Measurements from ENCODE around the gene TBC1D22A. TPM values are rescaled to one million over a fixed set of nuclear protein-coding genes. Genes with fewer than 3 reads are reported as not detected.
"Not testable (repeated sequence)": the region's sequence is repeated elsewhere in the genome, so short reads cannot be mapped to it uniquely, and the experiment has no call there.

Gene TBC1D22A
- total RNA-seq, 1 donor from 2014 or later: 18.9 TPM

GRCh38 chr22:47136050-47136449 is 373.6 kb downstream of the TBC1D22A start:
- H3K27ac Mint-ChIP-seq (ENCODE audit: unreplicated experiment): no peak overlapping the region

GRCh38 chr22:47136671-47137070 is 374.2 kb downstream of the TBC1D22A start:
- no peak for DNase-seq (ENCODE audit: low spot score)
- Mint-ChIP-seq H3K4me3 (ENCODE audit: unreplicated experiment) (no peak overlapping the region), H3K4me1 (ENCODE audit: low read depth) (no peaks in the 10 kb centered on the region), H3K36me3 (ENCODE audit: low read depth) (no peaks in the 10 kb centered on the region), H3K27me3 (ENCODE audit: low read depth) (no peaks in the 10 kb centered on the region), H3K27ac (ENCODE audit: unreplicated experiment) (no peak overlapping the region), H3K9me3 (ENCODE audit: low read depth) (no peaks in the 10 kb centered on the region)
- TF ChIP-seq CTCF (IDR thresholded peaks at IDR 0.05): no peak

More at GRCh38 chr22:47136050-47136449, 373.6 kb downstream of the TBC1D22A start:
- no peaks in the 10 kb centered on the region for H3K36me3 Mint-ChIP-seq (ENCODE audit: low read depth)
- DNase-seq (ENCODE audit: low spot score): no peak
- H3K4me1 Mint-ChIP-seq (ENCODE audit: low read depth): no peaks in the 10 kb centered on the region
- H3K4me3 Mint-ChIP-seq (ENCODE audit: unreplicated experiment): no peak overlapping the region
- no peaks in the 10 kb centered on the region for H3K27me3 Mint-ChIP-seq (ENCODE audit: low read depth)
- no peak for TF ChIP-seq CTCF (IDR thresholded peaks at IDR 0.05)
- no peaks in the 10 kb centered on the region for H3K9me3 Mint-ChIP-seq (ENCODE audit: low read depth)

- no peaks in the 10 kb centered on the region for H3K27me3 Mint-ChIP-seq (ENCODE audit: low read depth)
These were observed 376.8 kb downstream of the TBC1D22A start for GRCh38 chr22:47139013-47139789.

GRCh38 chr22:47139790-47140119 is 377.3 kb downstream of the TBC1D22A start:
- H3K4me1 Mint-ChIP-seq (ENCODE audit: low read depth): no peaks in the 10 kb centered on the region
- no peak overlapping the region for H3K4me3 Mint-ChIP-seq (ENCODE audit: unreplicated experiment)
- no peak overlapping the region for H3K27ac Mint-ChIP-seq (ENCODE audit: unreplicated experiment)
- no peaks in the 10 kb centered on the region for H3K27me3 Mint-ChIP-seq (ENCODE audit: low read depth)
- no peaks in the 10 kb centered on the region for H3K36me3 Mint-ChIP-seq (ENCODE audit: low read depth)
- no peak for DNase-seq (ENCODE audit: low spot score)
- H3K9me3 Mint-ChIP-seq (ENCODE audit: low read depth): no peaks in the 10 kb centered on the region
- no peak for TF ChIP-seq CTCF (IDR thresholded peaks at IDR 0.05)

More at GRCh38 chr22:47139013-47139789, 376.8 kb downstream of the TBC1D22A start:
- no peaks in the 10 kb centered on the region for H3K4me1 Mint-ChIP-seq (ENCODE audit: low read depth)
- no peak for DNase-seq (ENCODE audit: low spot score)
- no peaks in the 10 kb centered on the region for H3K36me3 Mint-ChIP-seq (ENCODE audit: low read depth)
- no peak for TF ChIP-seq CTCF (IDR thresholded peaks at IDR 0.05)
- no peak overlapping the region for H3K4me3 Mint-ChIP-seq (ENCODE audit: unreplicated experiment)
- no peaks in the 10 kb centered on the region for H3K9me3 Mint-ChIP-seq (ENCODE audit: low read depth)
- no peak overlapping the region for H3K27ac Mint-ChIP-seq (ENCODE audit: unreplicated experiment)

GRCh38 chr22:47140975-47141374 is 378.5 kb downstream of the TBC1D22A start:
- H3K4me1 Mint-ChIP-seq (ENCODE audit: low read depth); H3K27me3 Mint-ChIP-seq (ENCODE audit: low read depth); H3K27ac Mint-ChIP-seq (ENCODE audit: unreplicated experiment): not testable (repeated sequence)

More at GRCh38 chr22:47140975-47141374, 378.5 kb downstream of the TBC1D22A start:
- DNase-seq (ENCODE audit: low spot score); H3K36me3 Mint-ChIP-seq (ENCODE audit: low read depth); H3K4me3 Mint-ChIP-seq (ENCODE audit: unreplicated experiment); H3K9me3 Mint-ChIP-seq (ENCODE audit: low read depth): not testable (repeated sequence)
